Activated T-cell treated with anti-CD3 and anti-CD28 coated beads for 4 hours (primary cell): ENCODE data around the gene GOLGB1.

Experiments
- DNase-seq: peaks from one replicate; pipeline ENCODE4 v3.0.0-alpha.2; 2020

GOLGB1 gene

GRCh38 chr3:121627211-121627610 lies 122.3 kb downstream of the GOLGB1 start:
- no peak for DNase-seq

- no peak for DNase-seq
Observed at GRCh38 chr3:121626495-121626894, 123.0 kb downstream of the GOLGB1 start.

GRCh38 chr3:121624147-121624899 lies 125.2 kb downstream of the GOLGB1 start:
- no peak for DNase-seq

GRCh38 chr3:121621491-121621890 lies 128.1 kb downstream of the GOLGB1 start:
- DNase-seq = no peak

- DNase-seq = no peak
Observed at GRCh38 chr3:121619691-121620090, 129.8 kb downstream of the GOLGB1 start.
